ENCODE results near the gene TOMM40L.

TOMM40L gene

GRCh38 chr1:161197560-161198193, 28.2 kb upstream of the TOMM40L start:
- no peak for DNase-seq

DNA sequence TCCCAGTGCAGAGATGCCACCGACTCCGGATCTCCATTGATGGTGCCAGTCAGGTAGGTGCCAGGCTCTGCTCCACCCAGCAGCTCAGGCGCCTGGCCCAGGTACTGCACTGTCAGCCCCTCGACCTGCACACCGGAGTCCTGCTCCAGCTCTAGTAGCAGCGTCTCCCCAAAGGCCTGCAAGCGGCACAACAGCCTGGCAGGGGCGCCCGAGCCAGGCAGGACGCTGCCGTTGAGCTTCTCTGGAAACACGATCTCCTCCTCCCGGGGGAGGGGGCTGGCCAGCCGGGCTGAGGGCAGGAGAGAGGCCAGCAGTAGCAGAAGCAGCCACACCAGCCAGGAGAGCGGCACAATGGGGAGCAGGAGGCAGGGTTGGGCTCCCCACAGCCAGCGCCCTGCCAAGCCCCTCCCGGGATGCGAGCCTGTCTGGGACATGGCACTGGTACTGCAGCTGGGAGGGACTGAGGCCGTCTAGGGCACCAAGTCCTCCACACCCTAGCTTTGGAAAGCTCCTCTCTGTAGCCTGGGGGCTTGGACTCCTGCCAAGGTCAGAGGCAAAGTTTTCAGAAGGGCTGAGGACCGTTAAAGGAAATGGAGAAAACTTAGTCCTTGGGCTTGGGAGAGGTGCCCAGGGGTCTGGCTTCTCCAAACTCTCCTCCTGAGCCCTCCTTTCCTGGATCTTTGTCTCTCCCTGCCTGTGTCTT, 27.5 kb upstream of the TOMM40L start:
- no peak for DNase-seq

DNA sequence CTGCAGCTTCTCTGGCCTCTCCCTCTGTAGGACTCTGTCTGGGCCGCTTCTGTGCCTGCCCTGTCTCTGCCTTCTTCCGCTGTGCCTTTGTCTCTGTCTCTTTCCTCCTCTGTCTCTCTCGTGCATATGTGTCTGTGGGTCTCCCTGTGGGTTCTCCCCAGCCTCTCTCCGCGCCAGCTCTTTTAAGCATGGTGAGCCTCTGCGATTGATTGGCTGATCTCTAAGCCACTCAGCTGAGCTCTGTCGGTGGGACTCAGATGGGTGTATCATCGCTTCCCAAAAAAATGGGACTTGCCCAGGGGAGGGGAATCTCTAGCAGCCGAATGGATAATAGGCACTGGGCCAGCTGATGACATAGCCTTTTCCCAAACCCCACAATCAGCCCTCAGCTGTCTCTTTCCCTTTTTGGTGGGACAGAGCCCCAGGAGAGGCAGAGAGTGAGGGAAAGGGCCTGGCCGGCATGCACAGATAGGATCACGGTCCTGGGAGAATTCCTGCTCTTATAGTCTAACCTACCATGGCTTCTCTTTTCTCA, 26.9 kb upstream of the TOMM40L start, which contains the start of gene ADAMTS4:
Gene ADAMTS4, minus strand, starts transcription at position 158 of the 535 bp plus-strand sequence. CDS start 427 bp downstream, outside the sequence.
- no peak for DNase-seq

DNA sequence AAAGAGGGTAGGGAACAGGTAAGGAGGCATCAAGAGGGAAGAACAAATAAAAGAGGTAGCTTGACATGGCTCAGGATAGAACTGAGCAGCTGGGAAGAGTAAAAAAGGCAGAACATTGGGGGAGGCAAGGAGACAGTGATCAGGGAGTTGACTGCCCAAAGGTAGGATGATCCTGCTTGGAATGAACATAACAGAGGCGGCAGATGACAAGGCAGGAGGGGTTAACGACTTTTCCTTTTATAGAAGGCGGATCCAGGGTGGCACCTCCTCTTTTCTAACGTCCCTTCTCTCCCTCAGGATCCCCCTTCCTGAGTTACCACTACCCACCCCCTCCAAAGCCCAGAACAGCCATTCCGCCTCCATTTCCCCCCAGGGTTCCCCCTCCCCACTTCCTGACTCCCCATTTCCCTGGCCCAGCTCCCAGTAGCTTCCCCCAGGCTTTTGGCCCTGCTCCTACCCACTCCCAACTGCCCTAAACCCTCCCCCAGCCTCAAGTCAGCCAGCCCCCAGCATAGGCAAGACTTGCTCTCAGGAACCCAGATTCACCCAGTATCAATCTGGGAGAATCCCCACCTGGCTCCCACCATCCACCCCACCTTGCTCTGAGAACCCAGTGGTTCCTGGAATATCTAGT, 26.2 kb upstream of the TOMM40L start:
- DNase-seq, result no peak

GRCh38 chr1:161200421-161200991, 25.4 kb upstream of the TOMM40L start:
- DNase-seq, result no peak

- no peak for DNase-seq
Measured at GRCh38 chr1:161200992-161201835, 24.6 kb upstream of the TOMM40L start.

DNA sequence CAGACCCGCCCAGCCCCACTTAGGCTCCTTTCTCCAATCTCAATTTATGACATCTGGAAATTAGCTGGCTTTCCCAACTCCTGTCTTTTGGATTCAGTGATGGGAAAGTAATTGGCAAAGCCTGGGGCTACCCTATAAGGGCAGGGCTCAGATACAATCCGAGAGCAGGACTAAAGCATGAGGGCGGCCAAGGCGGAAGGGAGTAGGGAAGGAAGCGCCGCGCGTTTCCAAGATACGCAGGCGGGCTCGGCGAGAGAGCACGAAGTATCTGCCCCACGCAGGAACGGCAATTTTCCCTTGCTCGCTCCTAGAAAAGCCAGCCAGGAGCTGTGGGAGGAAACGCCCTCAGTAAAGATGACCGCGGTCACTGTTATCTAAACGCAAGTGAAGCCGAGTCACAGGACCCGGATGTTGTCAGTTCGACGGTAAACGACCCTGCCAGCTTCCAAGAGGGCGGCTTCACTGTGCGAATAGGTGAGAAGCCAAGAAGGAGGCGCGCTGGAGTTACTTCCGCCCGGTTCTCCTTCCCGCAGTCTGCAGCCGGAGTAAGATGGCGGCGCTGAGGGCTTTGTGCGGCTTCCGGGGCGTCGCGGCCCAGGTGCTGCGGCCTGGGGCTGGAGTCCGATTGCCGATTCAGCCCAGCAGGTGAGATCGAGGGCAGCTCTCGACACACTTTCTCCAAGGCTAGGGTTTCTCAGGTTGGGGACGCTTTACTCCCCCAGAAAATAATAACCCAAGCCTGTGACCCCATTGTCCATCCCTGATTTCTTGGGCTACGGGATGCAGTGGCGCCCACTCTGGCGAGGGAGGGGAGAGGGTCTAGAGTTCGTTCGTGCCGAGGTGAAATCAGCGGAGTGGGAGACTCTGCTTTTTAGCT, 23.8 kb upstream of the TOMM40L start, which contains the start of gene NDUFS2:
Gene NDUFS2, plus strand, starts transcription at position 532 of the 877 bp plus-strand sequence. Its CDS starts 19 bp downstream, at position 551.
- DNase-seq, result peak; percentile 97

- DNase-seq, result no peak
Measured at GRCh38 chr1:161206411-161207140, 19.3 kb upstream of the TOMM40L start.

DNA sequence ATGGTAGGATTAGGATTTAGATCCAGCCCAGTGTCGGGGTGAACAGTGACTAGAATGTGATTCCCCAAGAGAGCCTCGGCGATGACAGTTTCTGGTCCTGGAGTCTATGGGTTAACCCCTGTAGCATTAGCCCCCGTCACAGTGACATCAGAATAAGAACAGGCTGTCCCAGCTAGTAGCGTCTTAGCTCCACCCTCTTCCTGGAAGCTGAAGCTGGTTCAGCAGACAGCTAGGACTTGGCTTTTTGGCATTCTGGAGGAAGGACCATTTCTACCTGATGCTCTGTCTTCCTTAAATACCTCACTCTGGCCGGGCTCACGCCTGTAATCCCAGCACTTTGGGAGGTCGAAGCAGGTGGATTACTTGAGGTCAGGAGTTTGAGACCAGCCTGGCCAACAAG, 18.7 kb upstream of the TOMM40L start:
- no peak for DNase-seq

- DNase-seq, result peak; percentile 47
Measured at GRCh38 chr1:161209790-161210409, 16.0 kb upstream of the TOMM40L start.

DNA sequence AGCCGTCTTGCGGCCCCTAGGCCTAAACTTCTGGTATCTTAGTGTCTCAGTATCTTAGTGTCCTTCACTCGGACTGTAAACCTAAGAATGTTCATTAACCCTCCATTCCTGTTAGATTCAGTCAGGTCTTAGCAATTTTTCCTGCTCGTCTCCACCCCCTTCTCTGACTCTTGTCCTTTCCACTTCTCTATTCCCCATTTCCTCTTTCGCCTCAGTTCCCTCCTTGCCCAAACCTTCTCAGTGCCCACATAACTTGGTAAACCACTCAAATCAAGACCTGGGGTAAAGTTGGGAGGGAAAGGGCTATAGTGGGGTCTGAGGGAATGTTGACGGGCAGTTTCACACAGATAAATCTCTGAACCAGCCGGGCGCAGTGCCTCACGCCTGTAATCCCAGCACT, 11.5 kb upstream of the TOMM40L start:
- DNase-seq, result no peak

DNA sequence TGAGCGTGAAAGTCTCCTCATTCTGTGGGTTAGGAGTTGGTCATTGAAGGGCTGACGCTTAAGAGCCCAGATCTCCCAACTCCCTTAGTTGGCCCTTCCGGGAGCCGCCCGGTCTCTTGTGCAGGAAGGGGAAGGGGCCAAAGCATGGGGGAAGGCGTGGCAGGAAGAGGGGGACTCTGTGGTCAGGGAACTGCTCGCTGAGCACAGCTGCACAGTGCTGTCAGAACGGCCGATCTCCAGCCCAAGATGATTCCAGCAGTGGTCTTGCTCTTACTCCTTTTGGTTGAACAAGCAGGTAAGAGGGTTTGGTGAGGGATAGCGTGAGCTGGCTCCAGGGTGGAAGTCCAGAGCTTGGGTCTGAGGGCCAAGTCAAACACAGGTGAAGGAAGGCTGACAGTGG, 10.8 kb upstream of the TOMM40L start, which contains the start of gene FCER1G:
Gene FCER1G, plus strand, starts transcription at position 220 of the 400 bp plus-strand sequence. Its CDS starts 27 bp downstream, at position 247.
- no peak for DNase-seq

DNA sequence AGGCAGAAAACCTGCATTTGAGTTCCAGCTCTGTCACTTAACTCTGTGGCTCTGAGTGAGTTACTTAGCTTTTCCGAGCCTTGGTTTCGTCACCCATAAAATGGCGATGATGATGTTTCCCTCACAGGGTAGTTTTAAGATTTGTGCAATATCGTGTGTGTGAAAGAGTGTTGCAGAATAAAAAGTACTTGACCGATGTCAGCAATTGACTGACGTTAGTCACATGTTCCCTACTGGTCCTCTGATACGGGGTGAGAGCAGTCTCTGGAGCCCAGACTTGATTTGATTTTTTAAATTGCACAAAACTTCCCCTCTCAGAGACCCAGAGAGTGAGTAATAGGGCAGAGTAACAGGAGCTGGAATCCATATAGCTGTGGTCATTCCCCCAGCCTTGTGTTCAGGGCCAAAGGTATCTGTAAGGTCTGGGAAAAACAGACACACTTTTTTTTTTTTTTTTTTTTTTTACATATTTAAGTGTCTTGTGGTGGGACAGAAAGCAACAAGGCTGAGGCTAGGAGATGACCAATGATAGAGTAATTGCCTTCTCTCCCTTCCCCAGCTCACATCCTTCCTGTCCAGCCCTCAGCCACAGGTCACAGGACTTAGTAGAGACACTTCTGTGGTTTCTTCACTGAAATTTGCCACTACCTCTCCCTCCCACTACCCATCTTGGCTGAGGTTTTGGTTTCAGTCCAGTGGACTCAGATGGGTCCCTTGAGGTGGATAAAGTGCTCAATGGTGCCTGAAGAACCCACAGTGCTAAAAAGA, 8.7 kb upstream of the TOMM40L start:
- DNase-seq, result no peak

- no peak for DNase-seq
Measured at GRCh38 chr1:161217831-161218230, 8.0 kb upstream of the TOMM40L start.

GRCh38 chr1:161218301-161219077, 7.4 kb upstream of the TOMM40L start:
- no peak for DNase-seq

DNA sequence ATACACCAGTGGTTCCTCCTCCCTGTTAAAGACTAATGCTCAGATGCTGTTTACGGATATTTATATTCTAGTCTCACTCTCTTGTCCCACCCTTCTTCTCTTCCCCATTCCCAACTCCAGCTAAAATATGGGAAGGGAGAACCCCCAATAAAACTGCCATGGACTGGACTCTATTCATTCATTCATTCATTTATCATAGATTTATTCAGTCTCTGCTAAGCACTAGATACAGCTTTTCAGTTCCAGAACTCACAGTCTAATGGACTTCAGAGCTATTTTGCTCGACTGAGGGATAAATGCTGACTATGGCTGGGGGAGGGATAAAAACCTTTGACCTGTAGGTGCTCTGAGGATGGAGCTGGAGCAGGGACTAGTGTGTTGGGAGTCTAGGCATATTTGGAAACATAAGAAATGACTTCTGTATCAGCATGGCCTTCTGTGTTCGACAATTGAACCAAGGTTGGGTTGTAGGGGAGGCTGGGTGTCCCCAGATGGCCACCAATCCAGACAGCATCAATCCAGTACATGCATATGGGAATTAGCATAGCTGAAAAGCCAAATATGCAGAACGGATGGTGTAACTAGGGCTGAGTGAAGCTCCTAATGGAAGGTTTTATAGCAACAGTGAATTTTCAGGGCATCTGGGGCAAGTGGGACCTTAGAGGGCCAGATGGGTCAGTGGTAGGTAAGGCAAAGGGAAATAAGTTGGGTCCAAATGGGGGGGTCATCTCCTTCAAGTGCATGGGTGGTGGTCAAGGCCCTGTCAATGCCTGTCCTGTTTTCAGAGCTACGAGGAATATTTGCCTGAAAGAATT, 6.6 kb upstream of the TOMM40L start:
- DNase-seq, result no peak

- no peak for DNase-seq
Measured at GRCh38 chr1:161220002-161220401, 5.9 kb upstream of the TOMM40L start.

Data from NCI-H748 treated with DMSO at 0.1 percent for 48 hours (cell line).